GM23338 (cell line): Measurements from ENCODE around the gene TRAPPC2. TPM values are rescaled to one million over a fixed set of nuclear protein-coding genes. Genes with fewer than 3 reads are reported as not detected.

ENCODE experiments used
- ATAC-seq: fragments of 200-7000 bp; cut with Tn5 transposase; 3 replicates; pipeline ENCODE4 v1.9.1; 2020
- DNase-seq: peaks from one replicate; pipeline ENCODE4 v3.0.0-alpha.2; 2015; ENCODE audit warnings: low spot score
- H2AFZ ChIP-seq: fragments of 200-600 bp; sonication (generic); 2 replicates; pipeline ENCODE4 v1.8.0; 2016; ENCODE audit warnings: antibody characterized with exemption, mild to moderate bottlenecking, moderate library complexity
- H3F3A ChIP-seq: fragments of 200-600 bp; sonication (generic); replicated peaks from 2 replicates; pipeline ENCODE4 v1.8.0; 2017; ENCODE audit warnings: antibody characterized with exemption, mixed run types, low read depth
- H3K27ac ChIP-seq: fragments of 200-600 bp; sonication (generic); 2 replicates; pipeline ENCODE4 v1.6.1; 2016; ENCODE audit warnings: low read depth
- H3K27me3 ChIP-seq: fragments of 200-600 bp; sonication (generic); 2 replicates; pipeline ENCODE4 v1.8.0; 2016; ENCODE audit warnings: mild to moderate bottlenecking, mixed run types, moderate library complexity; ENCODE audit not compliant: insufficient read depth
- H3K36me3 ChIP-seq: fragments of 200-600 bp; sonication (generic); 2 replicates; pipeline ENCODE4 v1.8.0; 2016; ENCODE audit warnings: mild to moderate bottlenecking; ENCODE audit not compliant: insufficient read depth
- H3K4me1 ChIP-seq: fragments of 200-600 bp; sonication (generic); 2 replicates; pipeline ENCODE4 v1.8.0; 2016; ENCODE audit warnings: mild to moderate bottlenecking, moderate library complexity; ENCODE audit not compliant: insufficient read depth
- H3K4me2 ChIP-seq: fragments of 200-600 bp; sonication (generic); 2 replicates; pipeline ENCODE4 v1.7.1; 2017; ENCODE audit warnings: mixed run types
- H3K4me3 ChIP-seq: fragments of 200-600 bp; sonication (generic); 2 replicates; pipeline ENCODE4 v1.6.1; 2016; ENCODE audit warnings: mixed run types
- H3K79me2 ChIP-seq: fragments of 200-600 bp; sonication (generic); replicated peaks from 2 replicates; pipeline ENCODE4 v1.8.0; 2017; ENCODE audit warnings: mild to moderate bottlenecking; ENCODE audit not compliant: insufficient read depth
- H3K9me2 ChIP-seq: fragments of 200-600 bp; sonication (generic); 2 replicates; pipeline ENCODE4 v1.8.0; 2017; ENCODE audit not compliant: insufficient read depth
- H4K20me1 ChIP-seq: fragments of 200-600 bp; sonication (generic); replicated peaks from 2 replicates; pipeline ENCODE4 v1.8.0; 2017; ENCODE audit warnings: mild to moderate bottlenecking; ENCODE audit not compliant: insufficient read depth
- H3K27ac Mint-ChIP-seq: 2 replicates; pipeline ENCODE4 v1.8.0; 2020; ENCODE audit warnings: inconsistent platforms, mild to moderate bottlenecking, moderate library complexity, mixed read lengths
- H3K27me3 Mint-ChIP-seq: 3 replicates; pipeline ENCODE4 v1.8.0; 2022; ENCODE audit warnings: low read depth, mild to moderate bottlenecking, moderate library complexity, mixed read lengths, inconsistent platforms; ENCODE audit not compliant: insufficient read depth, poor library complexity
- H3K36me3 Mint-ChIP-seq: 3 replicates; pipeline ENCODE4 v1.8.0; 2021; ENCODE audit warnings: low read depth, mild to moderate bottlenecking, inconsistent platforms, moderate library complexity, mixed read lengths
- H3K4me1 Mint-ChIP-seq: 3 replicates; pipeline ENCODE4 v1.8.0; 2020; ENCODE audit warnings: mild to moderate bottlenecking, inconsistent platforms, mixed read lengths
- H3K4me3 Mint-ChIP-seq: 3 replicates; pipeline ENCODE4 v1.8.0; 2021; ENCODE audit warnings: moderate library complexity, mild to moderate bottlenecking, inconsistent platforms, mixed read lengths
- H3K9me3 Mint-ChIP-seq: 3 replicates; pipeline ENCODE4 v1.8.0; 2020; ENCODE audit warnings: moderate library complexity, mild to moderate bottlenecking, inconsistent platforms, mixed read lengths
- CREB1 ChIP-seq: fragments of 250-450 bp; sonication (Bioruptor Pico); IDR thresholded peaks from 2 replicates; pipeline ENCODE4 v1.5.0; 2020; ENCODE audit warnings: low read depth, mild to moderate bottlenecking, moderate library complexity
- EZH2 ChIP-seq: fragments of 200-600 bp; sonication (generic); IDR thresholded peaks from one replicate; pipeline ENCODE4 v1.8.0; 2017; ENCODE audit warnings: antibody characterized with exemption, mild to moderate bottlenecking, low read depth; ENCODE audit not compliant: unreplicated experiment
- EZH2phosphoT487 ChIP-seq: fragments of 200-600 bp; sonication (generic); IDR thresholded peaks from one replicate; pipeline ENCODE4 v1.8.1; 2018; ENCODE audit warnings: antibody characterized with exemption; ENCODE audit not compliant: unreplicated experiment
- JUNB ChIP-seq: IDR thresholded peaks from one replicate; pipeline ENCODE4 v1.6.1; 2016; ENCODE audit warnings: antibody characterized with exemption; ENCODE audit not compliant: unreplicated experiment
- NANOG ChIP-seq: IDR thresholded peaks from 2 replicates; pipeline ENCODE4 v1.6.1; 2016; ENCODE audit warnings: antibody characterized with exemption, borderline replicate concordance
- POLR2AphosphoS5 ChIP-seq: IDR thresholded peaks from 2 replicates; pipeline ENCODE4 v1.6.1; 2016; ENCODE audit warnings: antibody characterized with exemption, low read depth
- STAT1 ChIP-seq: IDR thresholded peaks from one replicate; pipeline ENCODE4 v1.6.1; 2016; ENCODE audit warnings: antibody characterized with exemption; ENCODE audit not compliant: unreplicated experiment
- ZNF114 ChIP-seq: fragments of 250-450 bp; sonication (Bioruptor Pico); IDR thresholded peaks from 2 replicates; pipeline ENCODE4 v1.5.0; 2020; ENCODE audit warnings: mild to moderate bottlenecking, moderate library complexity
- ZNF331 ChIP-seq: fragments of 250-450 bp; sonication (Bioruptor Pico); IDR thresholded peaks from 2 replicates; pipeline ENCODE4 v1.5.0; 2020; ENCODE audit warnings: low read depth, mild to moderate bottlenecking, moderate library complexity
- polyA plus RNA-seq: library from polyadenylated mRNA; unstranded; fragments of >200 nt; fragmentation: Nextera tagmentation; extraction: Ambion mirVana; gene quantifications from 2 replicates; pipeline ENCODE4 v1.2.1, GENCODE V29; 2016
- total RNA-seq: library from RNA; depleted of rRNA; stranded (reverse); fragments of >200 nt; shearing (Covaris generic); gene quantifications from 2 replicates; pipeline ENCODE4 v1.2.3, GENCODE V29; 2014
- TF ChIP-seq, protein P1 (sequence below): IDR thresholded peaks from one replicate; pipeline ENCODE4 v1.6.1; 2018; ENCODE audit warnings: antibody characterized with exemption; ENCODE audit not compliant: unreplicated experiment
- TF ChIP-seq, protein P2 (sequence below), 2 experiments: fragments of 200-600 bp in 1 of 2; sonication (generic) in 1 of 2; conservative IDR thresholded peaks; 2 replicates each; pipeline versions ENCODE4 v1.5.1 to v1.6.1; 2016 to 2017; ENCODE audit warnings: antibody characterized with exemption in 2 of 2, low read depth in 2 of 2, mild to moderate bottlenecking in 2 of 2, moderate library complexity in 1 of 2
- TF ChIP-seq, protein P3 (sequence below): IDR thresholded peaks from 2 replicates; pipeline ENCODE4 v1.6.1; 2016; ENCODE audit warnings: antibody characterized with exemption
- TF ChIP-seq, protein P4 (sequence below): fragments of 250-450 bp; sonication (Bioruptor Pico); IDR thresholded peaks from 2 replicates; pipeline ENCODE4 v1.5.0; 2020; ENCODE audit warnings: mild to moderate bottlenecking, moderate library complexity

The TRAPPC2 gene
- total and polyA plus RNA-seq, 2 experiments from 2014 or later = 11.7 to 14.6 TPM

DNA sequence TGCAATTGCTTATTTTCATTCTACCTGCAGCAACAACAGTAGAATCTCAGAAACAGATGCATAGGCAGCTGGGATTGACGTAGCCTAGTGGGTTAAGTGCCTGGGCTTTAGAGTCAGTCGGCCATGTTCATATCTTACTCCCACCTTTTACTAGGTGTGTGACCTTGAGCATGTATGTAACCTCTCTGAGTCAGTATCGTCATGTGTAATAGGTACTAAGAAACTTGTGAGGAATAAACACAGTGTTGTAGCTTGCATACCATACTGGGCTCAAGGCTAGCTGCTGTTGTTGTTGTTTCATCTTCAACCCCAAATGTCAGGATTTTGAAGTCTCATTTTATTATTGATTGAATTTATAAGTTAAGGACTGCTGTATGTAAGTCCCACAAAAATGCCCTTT, 31.3 kb downstream of the TRAPPC2 start:
- no peak overlapping the region for H3K27ac Mint-ChIP-seq
- H3K4me1 Mint-ChIP-seq = peaks cover 28% of the 10 kb centered on the region
- Histone ChIP-seq H4K20me1 (peaks cover 7% of the 10 kb centered on the region; the same call in 1 of the 2 replicates), H3K27me3 (no peaks in the 10 kb centered on the region), H3K79me2 (peaks cover 74% of the 10 kb centered on the region), H3F3A (no peaks in the 10 kb centered on the region), H3K36me3 (no peaks in the 10 kb centered on the region), H3K4me3 (no peak overlapping the region), H3K9me2 (no peaks in the 10 kb centered on the region), H3K4me2 (no peak overlapping the region), H2AFZ (no peak overlapping the region), H3K4me1 (no peaks in the 10 kb centered on the region), H3K27ac (no peak overlapping the region)
- DNase-seq (no peak), ATAC-seq (no peak)
- H3K27me3 Mint-ChIP-seq = peaks cover 4% of the 10 kb centered on the region
- 0 out of 3 replicates have a peak, but pooled peaks cover 3% of the 10 kb centered on the region for H3K36me3 Mint-ChIP-seq
- no peaks in the 10 kb centered on the region for H3K9me3 Mint-ChIP-seq
- TF ChIP-seq, protein P1, sequence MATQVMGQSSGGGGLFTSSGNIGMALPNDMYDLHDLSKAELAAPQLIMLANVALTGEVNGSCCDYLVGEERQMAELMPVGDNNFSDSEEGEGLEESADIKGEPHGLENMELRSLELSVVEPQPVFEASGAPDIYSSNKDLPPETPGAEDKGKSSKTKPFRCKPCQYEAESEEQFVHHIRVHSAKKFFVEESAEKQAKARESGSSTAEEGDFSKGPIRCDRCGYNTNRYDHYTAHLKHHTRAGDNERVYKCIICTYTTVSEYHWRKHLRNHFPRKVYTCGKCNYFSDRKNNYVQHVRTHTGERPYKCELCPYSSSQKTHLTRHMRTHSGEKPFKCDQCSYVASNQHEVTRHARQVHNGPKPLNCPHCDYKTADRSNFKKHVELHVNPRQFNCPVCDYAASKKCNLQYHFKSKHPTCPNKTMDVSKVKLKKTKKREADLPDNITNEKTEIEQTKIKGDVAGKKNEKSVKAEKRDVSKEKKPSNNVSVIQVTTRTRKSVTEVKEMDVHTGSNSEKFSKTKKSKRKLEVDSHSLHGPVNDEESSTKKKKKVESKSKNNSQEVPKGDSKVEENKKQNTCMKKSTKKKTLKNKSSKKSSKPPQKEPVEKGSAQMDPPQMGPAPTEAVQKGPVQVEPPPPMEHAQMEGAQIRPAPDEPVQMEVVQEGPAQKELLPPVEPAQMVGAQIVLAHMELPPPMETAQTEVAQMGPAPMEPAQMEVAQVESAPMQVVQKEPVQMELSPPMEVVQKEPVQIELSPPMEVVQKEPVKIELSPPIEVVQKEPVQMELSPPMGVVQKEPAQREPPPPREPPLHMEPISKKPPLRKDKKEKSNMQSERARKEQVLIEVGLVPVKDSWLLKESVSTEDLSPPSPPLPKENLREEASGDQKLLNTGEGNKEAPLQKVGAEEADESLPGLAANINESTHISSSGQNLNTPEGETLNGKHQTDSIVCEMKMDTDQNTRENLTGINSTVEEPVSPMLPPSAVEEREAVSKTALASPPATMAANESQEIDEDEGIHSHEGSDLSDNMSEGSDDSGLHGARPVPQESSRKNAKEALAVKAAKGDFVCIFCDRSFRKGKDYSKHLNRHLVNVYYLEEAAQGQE = no peak
- TF ChIP-seq NANOG = no peak
- no peak for TF ChIP-seq POLR2AphosphoS5
- TF ChIP-seq EZH2 = no peak
- TF ChIP-seq JUNB = no peak
- TF ChIP-seq, protein P2, sequence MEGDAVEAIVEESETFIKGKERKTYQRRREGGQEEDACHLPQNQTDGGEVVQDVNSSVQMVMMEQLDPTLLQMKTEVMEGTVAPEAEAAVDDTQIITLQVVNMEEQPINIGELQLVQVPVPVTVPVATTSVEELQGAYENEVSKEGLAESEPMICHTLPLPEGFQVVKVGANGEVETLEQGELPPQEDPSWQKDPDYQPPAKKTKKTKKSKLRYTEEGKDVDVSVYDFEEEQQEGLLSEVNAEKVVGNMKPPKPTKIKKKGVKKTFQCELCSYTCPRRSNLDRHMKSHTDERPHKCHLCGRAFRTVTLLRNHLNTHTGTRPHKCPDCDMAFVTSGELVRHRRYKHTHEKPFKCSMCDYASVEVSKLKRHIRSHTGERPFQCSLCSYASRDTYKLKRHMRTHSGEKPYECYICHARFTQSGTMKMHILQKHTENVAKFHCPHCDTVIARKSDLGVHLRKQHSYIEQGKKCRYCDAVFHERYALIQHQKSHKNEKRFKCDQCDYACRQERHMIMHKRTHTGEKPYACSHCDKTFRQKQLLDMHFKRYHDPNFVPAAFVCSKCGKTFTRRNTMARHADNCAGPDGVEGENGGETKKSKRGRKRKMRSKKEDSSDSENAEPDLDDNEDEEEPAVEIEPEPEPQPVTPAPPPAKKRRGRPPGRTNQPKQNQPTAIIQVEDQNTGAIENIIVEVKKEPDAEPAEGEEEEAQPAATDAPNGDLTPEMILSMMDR (conservative IDR thresholded peaks at IDR 0.05; ENCODE audit: low read depth in 2 of 2) = no peak
- no peak for TF ChIP-seq EZH2phosphoT487
- TF ChIP-seq, protein P3, sequence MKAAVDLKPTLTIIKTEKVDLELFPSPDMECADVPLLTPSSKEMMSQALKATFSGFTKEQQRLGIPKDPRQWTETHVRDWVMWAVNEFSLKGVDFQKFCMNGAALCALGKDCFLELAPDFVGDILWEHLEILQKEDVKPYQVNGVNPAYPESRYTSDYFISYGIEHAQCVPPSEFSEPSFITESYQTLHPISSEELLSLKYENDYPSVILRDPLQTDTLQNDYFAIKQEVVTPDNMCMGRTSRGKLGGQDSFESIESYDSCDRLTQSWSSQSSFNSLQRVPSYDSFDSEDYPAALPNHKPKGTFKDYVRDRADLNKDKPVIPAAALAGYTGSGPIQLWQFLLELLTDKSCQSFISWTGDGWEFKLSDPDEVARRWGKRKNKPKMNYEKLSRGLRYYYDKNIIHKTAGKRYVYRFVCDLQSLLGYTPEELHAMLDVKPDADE = no peak
- no peak for TF ChIP-seq ZNF331 (CRISPR knock-in tag)
- no peak for TF ChIP-seq STAT1
- TF ChIP-seq, protein P4, sequence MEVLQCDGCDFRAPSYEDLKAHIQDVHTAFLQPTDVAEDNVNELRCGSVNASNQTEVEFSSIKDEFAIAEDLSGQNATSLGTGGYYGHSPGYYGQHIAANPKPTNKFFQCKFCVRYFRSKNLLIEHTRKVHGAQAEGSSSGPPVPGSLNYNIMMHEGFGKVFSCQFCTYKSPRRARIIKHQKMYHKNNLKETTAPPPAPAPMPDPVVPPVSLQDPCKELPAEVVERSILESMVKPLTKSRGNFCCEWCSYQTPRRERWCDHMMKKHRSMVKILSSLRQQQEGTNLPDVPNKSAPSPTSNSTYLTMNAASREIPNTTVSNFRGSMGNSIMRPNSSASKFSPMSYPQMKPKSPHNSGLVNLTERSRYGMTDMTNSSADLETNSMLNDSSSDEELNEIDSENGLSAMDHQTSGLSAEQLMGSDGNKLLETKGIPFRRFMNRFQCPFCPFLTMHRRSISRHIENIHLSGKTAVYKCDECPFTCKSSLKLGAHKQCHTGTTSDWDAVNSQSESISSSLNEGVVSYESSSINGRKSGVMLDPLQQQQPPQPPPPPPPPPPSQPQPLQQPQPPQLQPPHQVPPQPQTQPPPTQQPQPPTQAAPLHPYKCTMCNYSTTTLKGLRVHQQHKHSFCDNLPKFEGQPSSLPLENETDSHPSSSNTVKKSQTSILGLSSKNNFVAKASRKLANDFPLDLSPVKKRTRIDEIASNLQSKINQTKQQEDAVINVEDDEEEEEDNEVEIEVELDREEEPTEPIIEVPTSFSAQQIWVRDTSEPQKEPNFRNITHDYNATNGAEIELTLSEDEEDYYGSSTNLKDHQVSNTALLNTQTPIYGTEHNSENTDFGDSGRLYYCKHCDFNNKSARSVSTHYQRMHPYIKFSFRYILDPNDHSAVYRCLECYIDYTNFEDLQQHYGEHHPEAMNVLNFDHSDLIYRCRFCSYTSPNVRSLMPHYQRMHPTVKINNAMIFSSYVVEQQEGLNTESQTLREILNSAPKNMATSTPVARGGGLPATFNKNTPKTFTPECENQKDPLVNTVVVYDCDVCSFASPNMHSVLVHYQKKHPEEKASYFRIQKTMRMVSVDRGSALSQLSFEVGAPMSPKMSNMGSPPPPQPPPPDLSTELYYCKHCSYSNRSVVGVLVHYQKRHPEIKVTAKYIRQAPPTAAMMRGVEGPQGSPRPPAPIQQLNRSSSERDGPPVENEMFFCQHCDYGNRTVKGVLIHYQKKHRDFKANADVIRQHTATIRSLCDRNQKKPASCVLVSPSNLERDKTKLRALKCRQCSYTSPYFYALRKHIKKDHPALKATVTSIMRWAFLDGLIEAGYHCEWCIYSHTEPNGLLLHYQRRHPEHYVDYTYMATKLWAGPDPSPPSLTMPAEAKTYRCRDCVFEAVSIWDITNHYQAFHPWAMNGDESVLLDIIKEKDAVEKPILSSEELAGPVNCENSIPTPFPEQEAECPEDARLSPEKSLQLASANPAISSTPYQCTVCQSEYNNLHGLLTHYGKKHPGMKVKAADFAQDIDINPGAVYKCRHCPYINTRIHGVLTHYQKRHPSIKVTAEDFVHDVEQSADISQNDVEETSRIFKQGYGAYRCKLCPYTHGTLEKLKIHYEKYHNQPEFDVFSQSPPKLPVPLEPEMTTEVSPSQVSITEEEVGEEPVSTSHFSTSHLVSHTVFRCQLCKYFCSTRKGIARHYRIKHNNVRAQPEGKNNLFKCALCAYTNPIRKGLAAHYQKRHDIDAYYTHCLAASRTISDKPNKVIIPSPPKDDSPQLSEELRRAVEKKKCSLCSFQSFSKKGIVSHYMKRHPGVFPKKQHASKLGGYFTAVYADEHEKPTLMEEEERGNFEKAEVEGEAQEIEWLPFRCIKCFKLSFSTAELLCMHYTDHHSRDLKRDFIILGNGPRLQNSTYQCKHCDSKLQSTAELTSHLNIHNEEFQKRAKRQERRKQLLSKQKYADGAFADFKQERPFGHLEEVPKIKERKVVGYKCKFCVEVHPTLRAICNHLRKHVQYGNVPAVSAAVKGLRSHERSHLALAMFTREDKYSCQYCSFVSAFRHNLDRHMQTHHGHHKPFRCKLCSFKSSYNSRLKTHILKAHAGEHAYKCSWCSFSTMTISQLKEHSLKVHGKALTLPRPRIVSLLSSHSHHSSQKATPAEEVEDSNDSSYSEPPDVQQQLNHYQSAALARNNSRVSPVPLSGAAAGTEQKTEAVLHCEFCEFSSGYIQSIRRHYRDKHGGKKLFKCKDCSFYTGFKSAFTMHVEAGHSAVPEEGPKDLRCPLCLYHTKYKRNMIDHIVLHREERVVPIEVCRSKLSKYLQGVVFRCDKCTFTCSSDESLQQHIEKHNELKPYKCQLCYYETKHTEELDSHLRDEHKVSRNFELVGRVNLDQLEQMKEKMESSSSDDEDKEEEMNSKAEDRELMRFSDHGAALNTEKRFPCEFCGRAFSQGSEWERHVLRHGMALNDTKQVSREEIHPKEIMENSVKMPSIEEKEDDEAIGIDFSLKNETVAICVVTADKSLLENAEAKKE = no peak
- no peak for TF ChIP-seq CREB1 (CRISPR knock-in tag)
- no peak for TF ChIP-seq ZNF114 (CRISPR knock-in tag)
- H3K4me3 Mint-ChIP-seq = no peak overlapping the region
